HS-5 (cell line): ENCODE measurements around the gene GRK3.
A peak's percentile ranks its signal among the peaks of the same experiment; 100 is the strongest.
"Not testable (repeated sequence)": the region's sequence is repeated elsewhere in the genome, so short reads cannot be mapped to it uniquely, and the experiment has no call there.

Experiments
- DNase-seq: peaks from one replicate; pipeline ENCODE4 v3.0.0-alpha.2; 2012; ENCODE audit warnings: low read depth

Gene GRK3

DNA sequence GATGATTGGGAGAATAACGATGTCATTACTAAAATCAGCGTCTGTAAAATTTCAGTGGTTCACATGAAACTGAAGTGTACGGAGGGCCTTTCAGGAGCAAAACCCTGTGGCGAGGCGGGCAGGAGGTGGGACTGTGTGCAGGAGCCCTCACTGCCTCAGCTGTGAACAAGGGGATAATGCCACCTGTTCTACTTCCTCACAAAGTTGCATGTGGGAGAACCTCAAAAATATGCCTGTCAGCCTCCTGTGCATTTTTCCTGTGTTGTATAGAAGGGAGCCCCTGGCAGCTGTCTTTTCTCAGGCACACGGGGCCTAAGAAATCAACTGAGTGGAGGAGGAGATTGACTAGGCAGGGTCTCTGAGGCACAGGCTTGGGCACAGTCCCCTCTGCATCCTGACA, 134.5 kb downstream of the GRK3 start:
- no peak for DNase-seq

DNA sequence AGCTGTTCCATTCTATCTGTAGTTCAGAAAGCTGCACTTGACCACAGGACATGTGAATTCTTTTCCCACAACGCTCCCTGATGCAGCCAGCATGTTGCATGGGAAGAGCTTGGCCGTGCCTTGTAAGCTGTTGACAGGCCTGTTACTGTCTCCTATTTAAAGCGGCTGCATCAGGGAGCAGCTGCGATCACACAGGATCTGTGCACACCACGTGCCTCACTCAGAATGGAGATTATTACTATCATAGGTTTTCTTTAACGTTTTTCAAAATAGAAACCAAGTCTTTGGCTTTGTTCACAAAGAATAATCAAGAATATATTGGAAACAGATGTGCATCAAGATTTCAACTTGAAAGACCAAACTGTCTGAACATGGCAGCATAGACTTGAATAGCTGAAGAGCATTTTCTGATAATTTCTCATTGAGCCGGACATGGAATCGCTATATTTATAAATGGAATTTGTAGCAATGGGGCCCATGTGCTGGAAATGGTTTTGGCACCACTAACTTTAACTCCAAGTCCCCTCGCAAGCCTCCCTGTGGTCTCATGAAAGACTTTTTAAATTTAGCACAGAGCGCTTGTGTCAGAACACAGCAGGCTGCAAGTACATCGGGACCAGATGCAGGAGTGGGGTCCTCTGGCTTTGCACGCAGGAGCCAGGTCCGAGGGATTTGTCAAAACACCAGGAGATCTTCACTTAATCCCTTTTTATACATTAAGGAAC, 136.7 kb downstream of the GRK3 start:
- no peak for DNase-seq

DNA sequence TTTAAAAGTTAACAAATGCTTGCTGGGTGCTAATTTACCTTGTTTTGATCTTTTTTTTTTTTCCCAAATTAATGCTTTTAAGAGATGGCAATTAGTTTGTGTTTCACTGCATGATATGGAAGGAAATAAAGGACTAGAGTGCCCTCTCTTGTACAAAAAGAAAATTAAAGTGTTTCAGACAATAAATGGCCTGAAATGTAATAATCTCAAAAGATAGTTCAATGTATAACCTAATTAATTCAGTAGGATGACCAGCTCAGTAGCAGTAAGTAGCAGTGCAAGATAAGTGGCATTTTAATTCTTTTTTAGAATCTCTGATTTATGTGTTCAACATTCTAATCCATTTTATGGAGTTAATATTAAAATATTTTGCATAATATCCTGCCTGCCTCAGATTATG, 137.6 kb downstream of the GRK3 start:
- DNase-seq, result peak; percentile 10

DNA sequence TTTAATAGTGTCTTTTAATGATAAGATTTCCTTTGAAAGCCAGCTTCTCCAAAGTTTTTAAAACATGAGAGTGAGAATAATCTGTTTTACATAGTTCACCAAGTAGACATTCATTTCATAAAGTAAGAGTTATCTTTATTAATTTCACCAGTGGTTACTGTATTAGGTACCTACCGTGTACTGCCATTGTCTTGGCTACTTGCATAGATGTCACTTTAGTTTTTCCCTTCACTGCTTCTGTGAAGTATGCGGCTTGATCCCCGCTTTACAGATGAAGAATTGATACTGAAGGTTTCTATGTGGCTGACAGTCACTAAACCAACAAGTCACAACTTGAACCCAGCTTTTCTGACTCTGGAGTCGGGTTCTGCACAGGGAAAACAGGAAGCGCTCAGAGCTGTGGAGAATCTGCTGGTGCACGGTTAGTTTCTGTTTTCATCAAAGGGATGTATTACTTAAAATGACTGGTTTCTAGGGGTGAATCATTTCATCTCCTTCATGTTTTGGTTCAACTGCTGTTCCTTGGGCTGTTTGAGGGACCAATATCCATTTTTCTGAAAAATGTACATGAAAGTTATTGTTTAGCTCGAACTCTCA, 138.2 kb downstream of the GRK3 start:
- no peak for DNase-seq

DNA sequence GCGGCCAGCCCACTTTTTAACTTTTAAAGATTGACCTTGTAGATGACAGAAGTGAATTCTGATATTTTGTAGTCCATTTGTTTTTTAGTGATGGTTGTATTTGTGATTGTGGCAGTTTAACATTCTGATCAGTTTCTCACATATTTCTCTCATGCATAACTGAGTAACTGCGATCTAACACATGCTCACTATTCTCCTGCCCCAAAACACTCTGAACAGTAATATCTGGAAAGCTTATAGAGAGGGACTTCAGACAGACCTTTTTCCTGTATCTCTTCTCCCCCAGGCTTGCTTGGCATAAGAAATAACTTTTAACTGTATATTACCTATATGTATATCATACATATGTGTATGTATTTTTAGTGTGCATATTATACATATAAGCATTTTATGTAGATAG, 140.2 kb downstream of the GRK3 start:
- DNase-seq, result no peak

DNA sequence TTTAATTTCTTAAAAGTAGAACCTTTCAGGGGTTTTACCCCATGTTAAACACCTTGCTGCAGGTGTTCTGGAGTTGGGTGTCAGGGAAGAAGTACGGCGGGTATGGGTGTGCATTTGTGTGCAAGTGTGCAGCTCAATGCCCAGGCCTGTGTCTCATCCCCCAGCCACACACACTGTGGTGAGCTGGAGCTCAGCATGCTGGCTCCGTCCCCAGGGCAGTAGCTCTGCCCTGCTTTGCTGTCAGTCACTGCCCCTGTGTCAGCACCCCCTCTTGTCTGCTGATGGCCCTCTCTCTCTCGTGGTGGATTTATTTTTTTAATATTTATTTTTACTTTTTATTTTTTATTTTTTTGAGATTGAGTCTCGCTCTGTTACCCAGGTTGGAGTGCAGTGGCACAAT, 141.7 kb downstream of the GRK3 start:
- DNase-seq, result no peak

DNA sequence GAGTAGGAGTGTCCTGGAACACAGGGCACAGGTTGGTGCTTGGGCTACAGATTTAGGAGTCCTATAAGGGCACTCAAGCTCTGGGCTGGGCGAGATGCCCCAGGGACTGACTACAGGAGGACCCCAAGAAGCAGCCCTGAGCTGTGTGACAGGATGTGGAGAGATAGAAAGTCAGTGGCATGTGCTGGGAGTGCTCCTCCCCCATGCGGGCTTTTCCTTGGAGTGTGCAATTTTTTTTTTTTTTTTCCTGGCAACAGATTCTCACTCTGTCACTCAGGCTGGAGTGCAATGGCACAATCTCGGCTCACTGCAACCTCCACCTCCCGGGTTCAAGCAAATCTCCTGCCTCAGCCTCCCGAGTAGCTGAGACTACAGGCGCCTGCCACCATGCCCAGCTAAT, 144.0 kb downstream of the GRK3 start:
- DNase-seq, result not testable (repeated sequence)

DNA sequence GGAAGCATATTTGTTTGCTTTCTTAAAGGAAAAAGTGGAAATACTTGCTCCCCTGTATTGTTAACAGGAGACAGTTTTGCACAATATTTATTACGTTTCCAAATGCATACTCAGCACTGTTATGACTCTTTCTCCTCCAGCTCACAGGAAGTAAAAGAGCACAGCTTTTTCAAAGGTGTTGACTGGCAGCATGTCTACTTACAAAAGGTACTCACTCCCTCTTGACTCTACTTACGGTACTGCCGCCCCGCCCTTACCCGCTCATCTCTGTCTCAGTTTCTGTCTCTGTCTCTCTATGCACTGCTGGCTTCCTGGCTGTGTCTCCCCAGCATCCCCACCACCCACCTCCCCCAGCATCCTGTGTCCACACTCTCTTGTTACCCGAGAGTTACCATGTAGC, 145.3 kb downstream of the GRK3 start:
- no peak for DNase-seq

DNA sequence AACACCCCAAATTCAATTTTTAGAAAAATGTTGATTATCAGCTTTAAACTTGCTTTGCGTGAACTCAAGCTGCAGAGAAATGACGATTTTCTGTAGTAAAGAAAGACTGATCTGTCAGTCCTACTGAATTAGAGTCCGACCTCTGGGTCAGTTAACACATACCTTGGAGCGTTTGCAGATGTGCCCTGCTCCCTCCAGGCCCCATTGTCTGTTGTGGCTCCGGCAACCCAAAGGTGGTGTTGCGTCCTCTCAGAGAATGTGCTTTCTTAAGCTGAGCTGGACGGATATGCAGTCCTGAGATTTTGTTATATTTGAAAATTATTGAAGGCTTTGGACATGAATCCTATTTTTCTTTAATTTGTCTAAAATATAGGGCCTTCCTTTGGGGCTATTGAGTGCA, 146.0 kb downstream of the GRK3 start:
- no peak for DNase-seq

DNA sequence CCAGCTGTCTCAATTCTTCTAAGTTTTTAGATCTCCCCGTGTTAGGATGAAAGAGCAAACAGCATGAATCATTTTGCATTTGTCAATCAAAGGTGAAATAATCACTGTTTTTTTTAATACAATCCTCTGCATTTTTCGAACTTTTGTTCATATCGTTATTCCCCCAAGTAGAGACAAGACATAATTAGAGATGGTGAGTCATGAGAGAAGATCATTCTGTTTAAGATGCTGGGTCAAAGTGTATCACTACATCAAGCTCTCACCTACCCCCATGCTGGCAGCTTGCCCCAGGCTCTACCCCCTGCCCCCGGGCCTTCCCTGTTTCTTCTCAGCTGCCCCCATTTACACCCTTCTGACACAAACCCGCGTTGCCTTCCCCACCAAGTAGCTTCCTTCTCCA, 147.0 kb downstream of the GRK3 start:
- no peak for DNase-seq

DNA sequence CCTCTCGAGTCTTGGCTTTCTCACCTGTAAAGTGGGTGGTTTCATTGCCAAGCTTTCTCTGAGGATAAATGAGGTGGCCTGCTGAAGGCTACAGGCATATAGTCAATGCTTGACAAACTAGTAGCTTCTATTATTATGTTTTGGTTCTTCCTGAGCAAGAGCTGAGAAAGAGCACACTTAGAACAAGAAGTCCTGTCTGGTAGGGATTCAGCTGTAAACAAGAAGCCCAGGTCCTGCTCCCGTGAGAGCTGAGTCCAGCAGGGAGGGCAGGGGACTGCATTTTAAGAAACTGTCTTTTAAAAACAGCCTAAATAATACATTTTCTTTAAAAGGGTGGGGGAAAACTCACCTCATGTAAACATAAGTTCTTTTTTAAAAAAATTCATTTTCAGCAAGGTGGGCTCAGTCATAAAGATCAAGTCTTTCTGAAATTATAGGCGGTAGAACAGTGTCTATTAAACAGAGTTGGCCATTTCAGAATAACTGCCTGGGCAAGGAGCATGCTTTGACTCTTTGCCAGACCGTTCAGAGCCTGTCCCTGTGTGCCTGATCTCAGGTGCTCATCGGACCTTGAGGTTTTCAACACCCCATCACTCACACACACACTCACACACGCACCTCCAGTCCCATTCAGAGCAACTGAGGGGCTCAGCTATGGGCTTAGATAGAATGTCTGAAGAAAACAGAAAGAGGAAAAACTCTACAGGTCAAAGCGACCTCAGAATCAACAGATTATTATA, 148.4 kb downstream of the GRK3 start:
- no peak for DNase-seq

DNA sequence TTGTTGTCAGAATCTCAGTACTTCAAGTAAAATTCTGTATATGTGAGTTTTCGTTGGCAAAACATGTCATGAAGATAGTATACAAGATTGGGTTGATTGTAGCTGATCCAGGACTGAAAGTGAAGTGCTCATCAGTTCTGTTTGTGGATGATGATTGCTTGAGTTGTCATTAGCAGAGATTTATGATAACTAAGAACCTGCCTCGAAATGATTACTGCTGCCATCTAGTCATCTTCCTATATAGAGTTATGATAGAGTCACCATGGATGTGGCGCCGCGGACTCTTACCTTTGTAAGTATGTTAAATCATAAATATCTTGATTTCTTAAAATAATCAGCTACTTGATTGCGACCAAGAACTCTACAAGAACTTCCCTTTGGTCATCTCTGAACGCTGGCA, 149.6 kb downstream of the GRK3 start:
- no peak for DNase-seq

DNA sequence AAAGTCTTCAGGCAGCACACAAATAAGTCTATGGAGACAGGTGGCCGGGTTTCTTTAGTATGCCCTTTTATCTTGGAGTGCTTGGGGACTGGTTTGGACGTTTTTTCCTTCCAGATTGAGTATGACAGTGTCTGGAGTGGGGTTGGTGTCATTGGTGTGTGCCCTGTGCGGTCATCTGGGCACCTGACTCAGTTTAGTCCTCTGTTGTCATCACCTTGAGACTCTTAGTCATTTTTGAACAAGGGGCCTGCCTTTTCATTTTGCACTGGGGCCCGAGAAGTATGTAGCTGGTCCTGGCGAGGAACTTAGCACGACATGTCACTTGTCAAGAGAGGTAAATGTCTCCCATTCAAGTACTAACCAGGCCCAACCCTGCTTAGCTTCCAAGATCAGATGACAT, 150.3 kb downstream of the GRK3 start:
- DNase-seq, result no peak

DNA sequence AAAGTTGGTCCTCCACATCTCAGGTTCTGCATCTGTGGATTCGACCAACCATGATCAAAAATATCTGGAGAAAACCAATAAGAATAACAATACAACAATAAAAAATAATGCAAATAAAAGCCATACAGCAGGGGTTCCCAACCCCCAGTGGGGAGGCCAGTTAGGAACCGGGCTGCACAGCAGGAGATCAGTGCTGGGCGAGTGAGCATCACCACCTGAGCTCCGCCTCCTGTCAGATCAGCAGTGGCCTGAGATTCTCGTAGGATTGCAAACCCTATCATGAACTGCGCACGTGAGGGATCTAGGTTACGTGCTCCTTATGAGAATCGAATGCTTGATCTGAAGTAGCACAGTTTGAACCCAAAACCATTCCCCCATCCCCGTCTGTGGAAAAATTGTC, 152.2 kb downstream of the GRK3 start:
- no peak for DNase-seq

DNA sequence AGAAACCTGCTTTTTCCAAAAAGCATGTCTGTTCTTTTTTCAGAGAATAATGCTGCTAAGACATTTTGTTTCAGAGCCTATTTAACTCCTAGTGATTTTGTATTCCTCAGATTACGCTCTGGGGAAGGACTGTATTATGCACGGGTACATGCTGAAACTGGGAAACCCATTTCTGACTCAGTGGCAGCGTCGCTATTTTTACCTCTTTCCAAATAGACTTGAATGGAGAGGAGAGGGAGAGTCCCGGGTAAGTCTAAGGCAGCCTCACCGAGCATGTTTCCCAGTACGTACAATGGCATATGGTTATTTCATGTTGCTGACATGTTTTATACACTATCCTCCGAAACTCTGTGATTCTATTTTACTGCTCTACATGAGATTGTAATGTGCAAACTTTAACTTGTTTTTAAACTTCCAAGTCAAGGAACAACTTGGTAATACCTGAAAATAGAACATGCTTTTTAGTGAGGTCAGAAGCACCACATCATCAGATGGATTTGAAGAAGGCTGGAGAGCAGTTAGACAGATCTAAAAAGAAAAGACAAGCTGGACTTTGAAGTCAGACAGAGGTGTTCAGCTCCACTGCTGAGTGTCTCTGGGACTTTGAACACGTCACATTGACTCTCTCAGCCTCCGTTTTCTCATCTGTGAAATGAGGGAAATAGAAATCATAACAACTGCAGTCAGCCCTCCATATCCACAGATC, 153.8 kb downstream of the GRK3 start:
- DNase-seq, result no peak

DNA sequence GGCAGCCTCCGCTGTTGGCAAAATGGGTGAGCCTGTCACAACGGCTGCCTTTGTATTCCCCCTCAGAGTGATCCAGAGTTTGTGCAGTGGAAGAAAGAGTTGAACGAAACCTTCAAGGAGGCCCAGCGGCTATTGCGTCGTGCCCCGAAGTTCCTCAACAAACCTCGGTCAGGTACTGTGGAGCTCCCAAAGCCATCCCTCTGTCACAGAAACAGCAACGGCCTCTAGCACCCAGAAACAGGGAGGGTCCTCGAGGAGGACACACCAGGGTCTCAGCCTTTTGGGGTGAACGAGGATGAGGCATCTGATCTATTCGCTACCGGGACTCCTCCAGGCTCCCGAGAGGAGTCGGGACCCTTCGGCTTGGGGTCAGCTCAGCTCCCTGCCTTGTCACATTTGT, 157.7 kb downstream of the GRK3 start:
- no peak for DNase-seq

DNA sequence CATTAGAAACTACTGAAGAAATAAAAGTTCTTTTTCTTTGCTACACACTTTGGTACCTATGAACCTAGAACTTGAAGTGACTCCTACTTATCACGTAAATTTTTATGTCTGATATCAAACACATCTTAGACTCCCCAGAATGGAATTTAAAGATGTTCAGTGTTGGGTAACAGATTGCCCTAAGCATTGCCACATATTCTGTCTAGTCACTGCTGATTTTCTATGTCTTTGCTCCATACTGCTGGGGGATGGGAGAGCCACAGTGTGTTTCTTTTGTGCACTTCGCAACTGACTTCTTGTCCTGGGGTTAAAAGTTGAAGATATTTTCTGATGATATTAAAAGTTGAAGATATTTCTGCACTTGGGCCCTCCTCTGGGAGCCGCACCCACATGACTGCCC, 158.2 kb downstream of the GRK3 start:
- DNase-seq, result no peak

DNA sequence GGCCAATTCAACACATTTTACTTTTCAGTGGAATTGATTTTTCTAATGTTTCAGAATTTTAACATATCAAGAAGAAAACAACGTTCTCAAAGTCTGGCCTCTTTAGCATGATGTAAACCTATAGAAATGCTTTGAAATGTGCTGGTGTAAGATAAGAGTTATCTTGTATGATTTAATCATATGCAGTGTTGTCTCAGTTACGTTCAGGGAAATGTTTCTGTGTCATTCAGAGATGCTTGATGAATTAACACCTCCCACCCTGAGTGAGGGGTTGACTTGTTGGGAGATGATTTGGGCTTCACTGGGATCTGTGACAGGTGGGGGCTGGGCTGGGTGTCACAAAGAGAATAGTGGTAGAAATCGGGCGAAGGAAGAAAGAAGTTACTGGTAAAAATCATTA, 161.8 kb downstream of the GRK3 start:
- DNase-seq, result no peak

DNA sequence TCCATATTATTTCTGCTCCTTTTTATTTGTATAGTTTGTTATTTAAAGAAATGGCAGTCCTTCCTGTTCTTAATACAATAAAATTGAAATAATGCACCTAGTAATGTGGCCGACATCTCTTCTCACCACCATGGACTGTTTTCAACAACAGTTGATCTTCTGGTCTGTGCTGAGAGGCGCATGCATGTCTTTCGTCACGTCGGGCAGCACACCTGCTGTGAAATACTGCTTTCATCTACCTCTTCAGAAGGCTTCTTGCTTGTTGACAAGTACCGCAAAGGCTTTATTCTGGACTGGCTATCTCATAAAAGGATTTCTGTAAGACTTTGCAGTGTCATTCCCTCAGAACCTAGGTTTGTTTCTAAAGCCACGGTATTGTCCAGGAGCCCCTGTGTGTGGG, 163.6 kb downstream of the GRK3 start:
- no peak for DNase-seq

DNA sequence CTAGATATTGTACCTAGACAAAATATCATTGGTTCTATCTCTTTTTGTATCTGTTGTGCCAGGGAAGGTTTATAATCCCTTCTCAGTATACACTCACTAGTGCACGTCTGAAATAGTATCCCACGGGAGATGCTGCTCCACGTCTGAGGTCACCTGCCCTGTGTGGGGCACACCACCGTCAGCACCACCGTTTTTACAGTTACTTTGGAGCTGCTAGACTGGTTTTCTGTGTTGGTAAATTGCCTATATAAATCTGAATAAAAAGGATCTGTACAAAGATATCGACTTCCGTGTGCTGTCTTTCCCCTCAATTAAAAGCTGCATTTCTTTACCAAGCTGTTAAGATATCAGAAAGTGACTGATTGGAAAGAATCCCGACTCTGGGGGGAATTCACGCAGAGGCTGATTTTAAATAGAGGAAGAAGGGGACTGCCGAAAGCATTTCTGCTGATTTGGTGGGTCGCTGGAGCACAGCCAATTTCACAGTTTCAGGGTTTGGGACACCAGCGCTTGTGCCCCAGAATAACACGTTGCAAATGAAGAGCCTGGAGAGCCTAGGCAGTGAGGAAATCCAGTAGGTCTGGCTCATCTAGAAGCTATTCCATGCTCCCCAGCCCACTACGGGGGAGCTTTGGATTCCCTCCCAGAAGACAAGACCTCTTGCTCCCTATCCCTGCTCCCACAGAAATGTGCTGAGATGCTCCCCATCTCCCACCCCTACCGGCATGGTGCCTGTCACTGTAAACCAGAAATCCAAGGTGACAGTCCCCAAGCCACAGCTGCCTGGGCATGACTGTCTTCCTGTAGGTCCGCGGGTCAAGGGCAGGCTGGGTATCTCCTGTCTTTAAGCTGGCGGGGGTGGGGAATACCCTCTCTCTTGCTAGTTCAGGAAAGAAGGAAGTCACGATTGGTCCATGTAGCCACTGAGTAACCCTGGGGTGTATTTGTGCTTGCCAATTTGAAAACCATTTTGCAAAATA, 164.8 kb downstream of the GRK3 start:
- no peak for DNase-seq

DNA sequence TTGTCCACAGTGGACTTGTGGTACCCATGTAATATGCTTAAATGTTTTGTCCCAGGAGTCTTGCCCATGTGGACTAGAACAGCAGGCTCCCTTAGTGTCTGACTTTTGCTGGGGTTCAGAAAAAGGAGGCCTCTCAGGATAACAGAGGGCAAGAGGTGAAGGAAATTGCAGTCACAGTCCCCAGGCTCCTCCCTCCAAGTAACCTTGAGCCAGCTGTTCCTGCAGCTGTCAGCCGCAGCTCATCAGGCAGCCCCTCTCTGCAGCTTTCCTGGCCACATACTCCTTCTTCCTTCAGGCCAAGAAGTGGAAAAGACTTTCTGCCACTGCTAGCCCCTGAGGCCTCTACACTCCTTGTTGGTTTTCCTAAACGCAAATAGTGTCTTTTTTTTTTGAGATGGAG, 171.2 kb downstream of the GRK3 start:
- DNase-seq, result no peak
